DOHH2 (cell line): Measurements from ENCODE around the gene PSMB5.

Experiments
- H3F3A ChIP-seq: fragments of 200-600 bp; sonication (generic), shearing (Covaris generic); 2 replicates; pipeline ENCODE4 v1.6.0; 2016; ENCODE audit warnings: antibody characterized with exemption, mild to moderate bottlenecking; ENCODE audit not compliant: control insufficient read depth, insufficient read depth
- H3K27ac ChIP-seq: fragments of 200-600 bp; sonication (generic); 2 replicates; pipeline ENCODE4 v1.5.1; 2014; ENCODE audit warnings: low read depth, mild to moderate bottlenecking, low read length, moderate library complexity
- H3K27me3 ChIP-seq: fragments of 200-600 bp; sonication (generic); 2 replicates; pipeline ENCODE4 v1.6.1; 2014; ENCODE audit warnings: mild to moderate bottlenecking, low read length, mixed read lengths; ENCODE audit not compliant: control insufficient read depth
- H3K36me3 ChIP-seq: fragments of 200-600 bp; sonication (generic); 2 replicates; pipeline ENCODE4 v1.6.1; 2014; ENCODE audit warnings: mild to moderate bottlenecking, low read length, moderate library complexity, mixed read lengths; ENCODE audit not compliant: control insufficient read depth
- H3K4me1 ChIP-seq: fragments of 200-600 bp; sonication (generic); 2 replicates; pipeline ENCODE4 v1.6.1; 2014; ENCODE audit warnings: mild to moderate bottlenecking, low read length, mixed read lengths; ENCODE audit not compliant: control insufficient read depth
- H3K4me2 ChIP-seq: fragments of 200-600 bp; sonication (generic); 2 replicates; pipeline ENCODE4 v1.6.0; 2014; ENCODE audit warnings: mild to moderate bottlenecking, low read length, moderate library complexity
- H3K4me3 ChIP-seq: fragments of 200-600 bp; sonication (generic); 2 replicates; pipeline ENCODE4 v1.5.1; 2014; ENCODE audit warnings: mild to moderate bottlenecking, low read length, mixed read lengths
- H3K79me2 ChIP-seq: fragments of 200-600 bp; sonication (generic); 2 replicates; pipeline ENCODE4 v1.6.1; 2014; ENCODE audit warnings: mild to moderate bottlenecking, low read length, mixed read lengths; ENCODE audit not compliant: control insufficient read depth
- H3K9me2 ChIP-seq: fragments of 200-600 bp; sonication (generic); replicated peaks from 2 replicates; pipeline ENCODE4 v1.6.1; 2014; ENCODE audit warnings: mild to moderate bottlenecking, low read length, mixed read lengths; ENCODE audit not compliant: control insufficient read depth
- H3K9me3 ChIP-seq: fragments of 200-600 bp; sonication (generic); 2 replicates; pipeline ENCODE4 v1.6.1; 2014; ENCODE audit warnings: antibody characterized with exemption, low read length, mixed read lengths; ENCODE audit not compliant: control insufficient read depth, insufficient read depth
- H4K20me1 ChIP-seq: fragments of 200-600 bp; sonication (generic); 2 replicates; pipeline ENCODE4 v1.6.0; 2014; ENCODE audit warnings: low read depth, mild to moderate bottlenecking, antibody characterized with exemption, low read length, moderate library complexity; ENCODE audit not compliant: control insufficient read depth, insufficient read depth
- EZH2phosphoT487 ChIP-seq: fragments of 200-600 bp; sonication (generic); IDR thresholded peaks from 2 replicates; pipeline ENCODE4 v1.6.1; 2017; ENCODE audit warnings: borderline replicate concordance, mild to moderate bottlenecking, antibody characterized with exemption, low read length, moderate library complexity, mixed read lengths
- TF ChIP-seq, protein P1 (sequence below): fragments of 200-600 bp; sonication (generic); IDR thresholded peaks from one replicate; pipeline ENCODE4 v1.5.1; 2014; ENCODE audit warnings: antibody characterized with exemption, mild to moderate bottlenecking, low read depth, low read length; ENCODE audit not compliant: poor library complexity, severe bottlenecking

The PSMB5 gene

DNA sequence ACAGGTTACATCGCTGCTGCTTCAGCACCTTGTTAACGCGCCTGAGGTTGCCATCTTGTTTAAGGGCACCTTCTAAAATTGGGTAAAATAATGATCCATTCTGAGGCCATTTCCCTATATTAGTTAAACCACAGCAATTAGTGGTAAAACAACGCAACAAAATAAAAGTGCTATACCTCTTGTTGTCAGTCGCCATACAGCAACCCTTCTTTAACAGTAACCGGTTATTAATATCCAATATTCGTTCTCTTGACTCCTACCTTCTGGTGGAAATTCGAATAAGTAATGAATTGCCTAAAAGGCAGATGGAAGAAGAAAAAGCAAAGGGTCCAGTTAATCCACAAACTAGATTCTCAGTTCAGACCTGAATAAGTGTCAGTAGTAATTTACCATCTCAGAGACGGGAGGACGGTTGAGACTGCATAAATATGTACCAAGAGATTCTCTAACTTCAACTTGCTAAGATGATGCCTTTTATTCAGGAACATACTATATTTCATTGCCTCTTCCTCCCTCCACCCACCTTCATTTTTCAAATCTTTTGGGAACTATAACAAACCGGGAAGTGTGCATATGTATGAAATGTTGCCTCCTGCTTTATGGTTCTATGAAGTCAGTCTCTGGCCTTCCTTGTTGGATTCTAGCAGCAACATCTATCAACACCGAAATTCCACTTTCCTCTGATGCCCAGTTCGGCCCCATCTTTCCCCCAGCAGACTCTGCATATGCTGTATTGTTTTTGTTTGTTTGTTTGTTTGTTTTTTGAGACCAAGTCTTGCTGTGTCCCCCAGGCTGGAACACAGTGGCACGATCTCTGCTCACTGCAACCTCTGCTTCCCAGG, 824 bp upstream of the PSMB5 start:
- H3K4me1 ChIP-seq = peaks cover 19% of the 10 kb centered on the region
- H3K79me2 ChIP-seq = peaks cover 38% of the 10 kb centered on the region
- peak overlapping the region; percentile 90 for H3K4me3 ChIP-seq
- peak overlapping the region; percentile 71 for H3K4me2 ChIP-seq
- TF ChIP-seq, protein P1, sequence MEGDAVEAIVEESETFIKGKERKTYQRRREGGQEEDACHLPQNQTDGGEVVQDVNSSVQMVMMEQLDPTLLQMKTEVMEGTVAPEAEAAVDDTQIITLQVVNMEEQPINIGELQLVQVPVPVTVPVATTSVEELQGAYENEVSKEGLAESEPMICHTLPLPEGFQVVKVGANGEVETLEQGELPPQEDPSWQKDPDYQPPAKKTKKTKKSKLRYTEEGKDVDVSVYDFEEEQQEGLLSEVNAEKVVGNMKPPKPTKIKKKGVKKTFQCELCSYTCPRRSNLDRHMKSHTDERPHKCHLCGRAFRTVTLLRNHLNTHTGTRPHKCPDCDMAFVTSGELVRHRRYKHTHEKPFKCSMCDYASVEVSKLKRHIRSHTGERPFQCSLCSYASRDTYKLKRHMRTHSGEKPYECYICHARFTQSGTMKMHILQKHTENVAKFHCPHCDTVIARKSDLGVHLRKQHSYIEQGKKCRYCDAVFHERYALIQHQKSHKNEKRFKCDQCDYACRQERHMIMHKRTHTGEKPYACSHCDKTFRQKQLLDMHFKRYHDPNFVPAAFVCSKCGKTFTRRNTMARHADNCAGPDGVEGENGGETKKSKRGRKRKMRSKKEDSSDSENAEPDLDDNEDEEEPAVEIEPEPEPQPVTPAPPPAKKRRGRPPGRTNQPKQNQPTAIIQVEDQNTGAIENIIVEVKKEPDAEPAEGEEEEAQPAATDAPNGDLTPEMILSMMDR = no peak
- TF ChIP-seq EZH2phosphoT487 = no peak
- H3F3A ChIP-seq = no peaks in the 10 kb centered on the region
- H3K9me2 ChIP-seq = no peaks in the 10 kb centered on the region
- peak overlapping the region; percentile 76 for H3K27ac ChIP-seq
- H4K20me1 ChIP-seq = no peaks in the 10 kb centered on the region
- H3K36me3 ChIP-seq = peaks cover 34% of the 10 kb centered on the region
- no peaks in the 10 kb centered on the region for H3K27me3 ChIP-seq
- H3K9me3 ChIP-seq = no peaks in the 10 kb centered on the region

DNA sequence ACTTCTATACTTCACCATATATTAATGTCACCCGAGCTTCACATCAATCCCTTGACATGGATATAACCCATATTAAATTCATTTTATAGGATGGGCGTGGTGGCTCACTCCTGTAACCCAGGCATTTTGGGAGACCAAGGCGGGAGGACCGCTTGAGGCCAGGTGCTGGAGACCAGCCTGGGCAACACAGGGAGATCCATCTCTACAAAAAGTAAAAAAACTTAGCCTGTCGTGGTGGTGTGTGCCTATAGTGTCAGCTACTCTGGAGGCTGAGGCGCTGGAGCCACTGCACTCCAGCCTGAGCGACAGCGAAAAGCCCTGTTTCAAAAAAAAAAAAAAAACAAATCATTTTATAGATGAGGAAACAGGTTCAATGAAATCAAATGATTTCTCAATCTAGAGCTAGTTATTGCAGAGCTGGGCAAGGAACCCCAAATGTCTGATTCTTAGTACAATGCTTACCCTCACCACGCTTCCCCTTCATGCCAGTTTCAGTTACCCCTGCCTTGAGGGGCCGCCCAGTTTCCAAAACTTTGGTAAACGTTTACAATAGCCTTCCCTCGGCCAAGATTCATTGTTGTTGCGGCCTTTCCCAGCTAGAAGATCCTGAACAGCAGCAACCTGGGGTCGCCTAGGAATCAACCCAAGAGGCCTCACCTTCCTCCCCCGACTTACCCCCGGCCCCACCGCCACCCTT, 751 bp downstream of the PSMB5 start:
- Histone ChIP-seq H4K20me1 (no peaks in the 10 kb centered on the region), H3K9me2 (no peaks in the 10 kb centered on the region), H3K27ac (peak overlapping the region; percentile 76), H3K79me2 (peaks cover 46% of the 10 kb centered on the region), H3F3A (no peaks in the 10 kb centered on the region), H3K9me3 (no peaks in the 10 kb centered on the region), H3K36me3 (peaks cover 42% of the 10 kb centered on the region), H3K4me1 (peaks cover 19% of the 10 kb centered on the region), H3K27me3 (no peaks in the 10 kb centered on the region), H3K4me2 (peak overlapping the region; percentile 71), H3K4me3 (peak overlapping the region; percentile 90)
- TF ChIP-seq, protein P1 = no peak
- no peak for TF ChIP-seq EZH2phosphoT487

DNA sequence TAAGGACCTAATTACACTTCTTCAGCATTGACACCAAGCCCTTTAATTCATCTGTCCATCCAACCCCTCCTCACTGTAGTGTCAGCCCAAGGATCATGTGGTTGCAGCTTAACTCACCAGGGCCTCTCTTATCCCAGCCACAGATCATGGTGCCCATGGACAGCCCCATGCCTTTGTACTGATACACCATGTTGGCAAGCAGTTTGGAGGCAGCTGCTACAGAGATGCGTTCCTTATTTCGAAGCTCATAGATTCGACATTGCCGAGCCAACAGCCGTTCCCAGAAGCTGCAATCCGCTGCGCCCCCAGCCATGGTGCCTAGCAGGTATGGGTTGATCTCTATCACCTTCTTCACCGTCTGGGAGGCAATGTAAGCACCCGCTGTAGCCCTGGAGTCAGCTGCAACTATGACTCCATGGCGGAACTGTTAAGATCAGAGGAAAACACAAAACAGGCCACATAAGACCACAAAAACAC, 1.4 kb downstream of the PSMB5 start:
- Histone ChIP-seq H3K36me3 (peaks cover 48% of the 10 kb centered on the region), H3F3A (no peaks in the 10 kb centered on the region), H3K9me3 (no peaks in the 10 kb centered on the region), H3K9me2 (no peaks in the 10 kb centered on the region), H4K20me1 (no peaks in the 10 kb centered on the region), H3K4me1 (peaks cover 19% of the 10 kb centered on the region), H3K79me2 (peaks cover 50% of the 10 kb centered on the region), H3K27ac (no peak overlapping the region), H3K4me3 (peak overlapping the region; percentile 90), H3K27me3 (no peaks in the 10 kb centered on the region), H3K4me2 (peak overlapping the region; percentile 71)
- TF ChIP-seq, protein P1 = no peak
- TF ChIP-seq EZH2phosphoT487 = no peak
